Coronary artery (tissue), 2 donors: Measurements from ENCODE around the gene KLK3.

Source experiments
- DNase-seq: peaks from one replicate; pipeline ENCODE4 v3.0.0-alpha.2; 2017; ENCODE audit warnings: low spot score
- H3K27ac ChIP-seq, 2 donors: fragments of 200-600 bp; sonication (generic); one replicate each; pipeline ENCODE4 v1.5.1; 2016 to 2019
- H3K4me3 ChIP-seq: fragments of 200-600 bp; sonication (generic); 2 replicates; pipeline ENCODE4 v1.5.1; 2016; ENCODE audit warnings: mild to moderate bottlenecking, moderate library complexity
- CTCF ChIP-seq: fragments of 200-600 bp; sonication (generic); IDR thresholded peaks from one replicate; pipeline ENCODE4 v1.5.1; 2019; ENCODE audit warnings: antibody characterized with exemption

The KLK3 gene

GRCh38 chr19:50844296-50844935 is 10.3 kb upstream of the KLK3 start:
- DNase-seq: no peak

DNA sequence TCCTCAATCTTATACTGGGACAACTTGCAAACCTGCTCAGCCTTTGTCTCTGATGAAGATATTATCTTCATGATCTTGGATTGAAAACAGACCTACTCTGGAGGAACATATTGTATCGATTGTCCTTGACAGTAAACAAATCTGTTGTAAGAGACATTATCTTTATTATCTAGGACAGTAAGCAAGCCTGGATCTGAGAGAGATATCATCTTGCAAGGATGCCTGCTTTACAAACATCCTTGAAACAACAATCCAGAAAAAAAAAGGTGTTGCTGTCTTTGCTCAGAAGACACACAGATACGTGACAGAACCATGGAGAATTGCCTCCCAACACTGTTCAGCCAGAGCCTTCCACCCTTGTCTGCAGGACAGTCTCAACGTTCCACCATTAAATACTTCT is 4.0 kb upstream of the KLK3 start:
- no peak for DNase-seq
- Histone ChIP-seq H3K4me3 (no peak overlapping the region), H3K27ac (no peak overlapping the region)
- TF ChIP-seq CTCF: no peak

More at GRCh38 chr19:50844296-50844935, 10.3 kb upstream of the KLK3 start:
- no peak overlapping the region for H3K4me3 ChIP-seq
- no peak overlapping the region for H3K27ac ChIP-seq
- no peak for TF ChIP-seq CTCF

DNA sequence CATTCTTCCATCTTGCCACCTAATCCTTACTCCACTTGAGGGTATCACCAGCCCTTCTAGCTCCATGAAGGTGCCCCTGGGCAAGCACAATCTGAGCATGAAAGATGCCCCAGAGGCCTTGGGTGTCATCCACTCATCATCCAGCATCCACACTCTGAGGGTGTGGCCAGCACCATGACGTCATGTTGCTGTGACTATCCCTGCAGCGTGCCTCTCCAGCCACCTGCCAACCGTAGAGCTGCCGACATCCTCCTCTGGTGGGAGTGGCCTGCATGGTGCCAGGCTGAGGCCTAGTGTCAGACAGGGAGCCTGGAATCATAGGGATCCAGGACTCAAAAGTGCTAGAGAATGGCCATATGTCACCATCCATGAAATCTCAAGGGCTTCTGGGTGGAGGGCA is 3.1 kb upstream of the KLK3 start:
- Histone ChIP-seq H3K4me3 (no peak overlapping the region), H3K27ac (no peak overlapping the region)
- DNase-seq: no peak
- no peak for TF ChIP-seq CTCF

DNA sequence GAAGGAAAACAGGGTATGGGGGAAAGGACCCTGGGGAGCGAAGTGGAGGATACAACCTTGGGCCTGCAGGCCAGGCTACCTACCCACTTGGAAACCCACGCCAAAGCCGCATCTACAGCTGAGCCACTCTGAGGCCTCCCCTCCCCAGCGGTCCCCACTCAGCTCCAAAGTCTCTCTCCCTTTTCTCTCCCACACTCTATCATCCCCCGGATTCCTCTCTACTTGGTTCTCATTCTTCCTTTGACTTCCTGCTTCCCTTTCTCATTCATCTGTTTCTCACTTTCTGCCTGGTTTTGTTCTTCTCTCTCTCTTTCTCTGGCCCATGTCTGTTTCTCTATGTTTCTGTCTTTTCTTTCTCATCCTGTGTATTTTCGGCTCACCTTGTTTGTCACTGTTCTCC is 2.7 kb downstream of the KLK3 start:
- TF ChIP-seq CTCF: no peak
- no peak overlapping the region for H3K27ac ChIP-seq
- DNase-seq: no peak
- no peak overlapping the region for H3K4me3 ChIP-seq

DNA sequence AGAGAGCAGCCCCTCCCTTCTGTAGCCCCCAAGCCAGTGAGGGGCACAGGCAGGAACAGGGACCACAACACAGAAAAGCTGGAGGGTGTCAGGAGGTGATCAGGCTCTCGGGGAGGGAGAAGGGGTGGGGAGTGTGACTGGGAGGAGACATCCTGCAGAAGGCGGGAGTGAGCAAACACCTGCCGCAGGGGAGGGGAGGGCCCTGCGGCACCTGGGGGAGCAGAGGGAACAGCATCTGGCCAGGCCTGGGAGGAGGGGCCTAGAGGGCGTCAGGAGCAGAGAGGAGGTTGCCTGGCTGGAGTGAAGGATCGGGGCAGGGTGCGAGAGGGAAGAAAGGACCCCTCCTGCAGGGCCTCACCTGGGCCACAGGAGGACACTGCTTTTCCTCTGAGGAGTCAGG is 4.2 kb downstream of the KLK3 start:
- no peak for TF ChIP-seq CTCF
- no peak for DNase-seq
- no peak overlapping the region for H3K4me3 ChIP-seq
- no peak overlapping the region for H3K27ac ChIP-seq

GRCh38 chr19:50859849-50860248 is 5.1 kb downstream of the KLK3 start:
- H3K27ac ChIP-seq: no peak overlapping the region
- no peak for DNase-seq
- no peak overlapping the region for H3K4me3 ChIP-seq
- no peak for TF ChIP-seq CTCF

DNA sequence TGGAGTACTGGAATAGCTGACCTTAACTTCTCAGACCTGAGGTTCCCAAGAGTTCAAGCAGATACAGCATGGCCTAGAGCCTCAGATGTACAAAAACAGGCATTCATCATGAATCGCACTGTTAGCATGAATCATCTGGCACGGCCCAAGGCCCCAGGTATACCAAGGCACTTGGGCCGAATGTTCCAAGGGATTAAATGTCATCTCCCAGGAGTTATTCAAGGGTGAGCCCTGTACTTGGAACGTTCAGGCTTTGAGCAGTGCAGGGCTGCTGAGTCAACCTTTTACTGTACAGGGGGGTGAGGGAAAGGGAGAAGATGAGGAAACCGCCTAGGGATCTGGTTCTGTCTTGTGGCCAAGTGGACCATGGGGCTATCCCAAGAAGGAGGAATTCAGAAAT is 6.3 kb downstream of the KLK3 start:
- no peak for DNase-seq
- H3K27ac ChIP-seq: no peak overlapping the region
- no peak for TF ChIP-seq CTCF

More for the DNA sequence above, 6.3 kb downstream of the KLK3 start:
- H3K4me3 ChIP-seq: no peak overlapping the region
